HEK293 (cell line): Measurements from ENCODE around the gene ERGIC1.

Source experiments
- CTCF ChIA-PET: fragments of 350-600 bp; formaldehyde crosslinking; extraction: SDS; loops from one replicate; lab custom pipeline; 2021; ENCODE audit warnings: antibody characterized with exemption; lab: Yijun Ruan, JAX
- POLR2A ChIA-PET: fragments of 300-600 bp; formaldehyde crosslinking; extraction: SDS; loops from one replicate; lab custom pipeline; 2020; ENCODE audit warnings: antibody characterized with exemption, inconsistent platforms; lab: Yijun Ruan, JAX
- H3K27ac ChIP-seq: fragments of 200-500 bp; sonication (Bioruptor generic); 2 replicates; pipeline ENCODE4 v1.5.1; 2014; ENCODE audit warnings: low read depth, low read length, control low read depth, inconsistent platforms; ENCODE audit errors: extremely low read depth
- H3K36me3 ChIP-seq, 2 experiments: fragments of 200-500 bp in 1 of 2; sonication (Bioruptor generic) in 1 of 2; 1 replicate in 1 of 2; 2 replicates in 1 of 2; pipeline ENCODE4 v1.5.1; 2014 to 2017; ENCODE audit warnings: inconsistent platforms in 2 of 2, low read length in 2 of 2; ENCODE audit not compliant: control insufficient read depth in 2 of 2, insufficient read depth in 1 of 2
- H3K4me1 ChIP-seq: fragments of 200-500 bp; sonication (Bioruptor generic); 2 replicates; pipeline ENCODE4 v1.5.1; 2014; ENCODE audit warnings: mild to moderate bottlenecking, low read length, inconsistent platforms; ENCODE audit not compliant: control insufficient read depth, insufficient read depth
- H3K4me3 ChIP-seq: 2 replicates; pipeline ENCODE4 v1.5.1; 2011; ENCODE audit warnings: low read depth, mild to moderate bottlenecking, control low read depth, low read length, moderate library complexity
- H3K9me3 ChIP-seq: fragments of 200-500 bp; sonication (Bioruptor generic); 2 replicates; pipeline ENCODE4 v1.5.1; 2014; ENCODE audit warnings: low read depth, low read length, inconsistent platforms; ENCODE audit not compliant: control insufficient read depth, insufficient read depth
- BCL11B ChIP-seq: fragments of 450-650 bp; formaldehyde crosslinking; IDR thresholded peaks from 2 replicates; pipeline ENCODE4 v1.5.1; 2016; ENCODE audit warnings: low read depth, missing biosample characterization, missing genetic modification characterization
- CTCF ChIP-seq: fragments of 450-650 bp; formaldehyde crosslinking; IDR thresholded peaks from 2 replicates; pipeline ENCODE4 v1.5.1; 2016; ENCODE audit warnings: missing biosample characterization, missing genetic modification characterization
- GLI2 ChIP-seq: fragments of 450-650 bp; formaldehyde crosslinking; IDR thresholded peaks from 2 replicates; pipeline ENCODE4; 2017; ENCODE audit warnings: missing biosample characterization, missing genetic modification characterization, low read depth, borderline replicate concordance
- KLF1 ChIP-seq: fragments of 450-650 bp; formaldehyde crosslinking; IDR thresholded peaks from 2 replicates; pipeline ENCODE4 v1.5.1; 2016; ENCODE audit warnings: missing biosample characterization, missing genetic modification characterization
- PRDM1 ChIP-seq: fragments of 450-650 bp; formaldehyde crosslinking; IDR thresholded peaks from 2 replicates; pipeline ENCODE4; 2016; ENCODE audit warnings: missing biosample characterization, missing genetic modification characterization
- SP3 ChIP-seq: fragments of 450-650 bp; formaldehyde crosslinking; IDR thresholded peaks from 2 replicates; pipeline ENCODE4 v1.5.1; 2016; ENCODE audit warnings: missing biosample characterization, missing genetic modification characterization
- SP7 ChIP-seq: fragments of 450-650 bp; formaldehyde crosslinking; IDR thresholded peaks from 2 replicates; pipeline ENCODE4 v1.5.1; 2016; ENCODE audit warnings: missing biosample characterization, missing genetic modification characterization
- ZBTB6 ChIP-seq: fragments of 450-650 bp; formaldehyde crosslinking; IDR thresholded peaks from 2 replicates; pipeline ENCODE4 v1.5.1; 2017; ENCODE audit warnings: missing biosample characterization, missing genetic modification characterization
- ZFP41 ChIP-seq: fragments of 450-650 bp; formaldehyde crosslinking; IDR thresholded peaks from 2 replicates; pipeline ENCODE4 v1.5.1; 2016; ENCODE audit warnings: missing biosample characterization, missing genetic modification characterization, borderline replicate concordance
- ZFP69B ChIP-seq: fragments of 450-650 bp; formaldehyde crosslinking; IDR thresholded peaks from 2 replicates; pipeline ENCODE4 v1.5.1; 2016; ENCODE audit warnings: missing biosample characterization, missing genetic modification characterization
- ZNF19 ChIP-seq: fragments of 450-650 bp; formaldehyde crosslinking; IDR thresholded peaks from 2 replicates; pipeline ENCODE4; 2016; ENCODE audit warnings: missing biosample characterization, missing genetic modification characterization, low read depth
- ZNF366 ChIP-seq: fragments of 450-650 bp; formaldehyde crosslinking; conservative IDR thresholded peaks from 2 replicates; pipeline ENCODE4 v1.5.1; 2016; ENCODE audit warnings: missing biosample characterization, missing genetic modification characterization
- ZNF398 ChIP-seq: fragments of 450-650 bp; formaldehyde crosslinking; IDR thresholded peaks from 2 replicates; pipeline ENCODE4 v1.5.1; 2017; ENCODE audit warnings: missing biosample characterization, missing genetic modification characterization
- ZNF404 ChIP-seq: fragments of 450-650 bp; formaldehyde crosslinking; IDR thresholded peaks from 2 replicates; pipeline ENCODE4 v1.5.1; 2017; ENCODE audit warnings: missing biosample characterization, missing genetic modification characterization
- ZNF473 ChIP-seq: fragments of 450-650 bp; formaldehyde crosslinking; IDR thresholded peaks from 2 replicates; pipeline ENCODE4 v1.5.1; 2017; ENCODE audit warnings: missing biosample characterization, missing genetic modification characterization
- ZNF501 ChIP-seq: fragments of 450-650 bp; formaldehyde crosslinking; IDR thresholded peaks from 2 replicates; pipeline ENCODE4 v1.5.1; 2016; ENCODE audit warnings: missing biosample characterization, missing genetic modification characterization
- ZNF530 ChIP-seq: fragments of 450-650 bp; formaldehyde crosslinking; IDR thresholded peaks from 2 replicates; pipeline ENCODE4 v1.5.1; 2016; ENCODE audit warnings: low read depth, missing biosample characterization, missing genetic modification characterization
- ZNF560 ChIP-seq: fragments of 450-650 bp; formaldehyde crosslinking; IDR thresholded peaks from 2 replicates; pipeline ENCODE4 v1.5.1; 2017; ENCODE audit warnings: missing biosample characterization, missing genetic modification characterization, borderline replicate concordance
- ZNF585B ChIP-seq: fragments of 450-650 bp; formaldehyde crosslinking; IDR thresholded peaks from 2 replicates; pipeline ENCODE4 v1.5.1; 2016; ENCODE audit warnings: missing biosample characterization, missing genetic modification characterization
- ZNF596 ChIP-seq: fragments of 450-650 bp; IDR thresholded peaks from 2 replicates; pipeline ENCODE4 v1.5.0; 2018; ENCODE audit warnings: missing biosample characterization, mild to moderate bottlenecking, missing genetic modification characterization, moderate library complexity
- ZNF600 ChIP-seq: fragments of 450-650 bp; formaldehyde crosslinking; IDR thresholded peaks from 2 replicates; pipeline ENCODE4 v1.5.1; 2016; ENCODE audit warnings: missing biosample characterization, missing genetic modification characterization
- ZNF624 ChIP-seq: fragments of 450-650 bp; formaldehyde crosslinking; IDR thresholded peaks from 2 replicates; pipeline ENCODE4 v1.5.1; 2017; ENCODE audit warnings: missing biosample characterization, missing genetic modification characterization
- ZSCAN4 ChIP-seq: fragments of 450-650 bp; formaldehyde crosslinking; IDR thresholded peaks from 2 replicates; pipeline ENCODE4 v1.5.1; 2017; ENCODE audit warnings: missing biosample characterization, missing genetic modification characterization
- TF ChIP-seq, protein P1 (sequence below): sonication (generic); formaldehyde crosslinking; IDR thresholded peaks from 2 replicates; pipeline ENCODE4 v1.8.1; 2022; ENCODE audit warnings: mild to moderate bottlenecking, moderate library complexity, missing genetic modification reagents
- TF ChIP-seq, protein P2 (sequence below): fragments of 450-650 bp; formaldehyde crosslinking; IDR thresholded peaks from 2 replicates; pipeline ENCODE4 v1.5.1; 2016; ENCODE audit warnings: missing biosample characterization, missing genetic modification characterization

ERGIC1 gene

DNA sequence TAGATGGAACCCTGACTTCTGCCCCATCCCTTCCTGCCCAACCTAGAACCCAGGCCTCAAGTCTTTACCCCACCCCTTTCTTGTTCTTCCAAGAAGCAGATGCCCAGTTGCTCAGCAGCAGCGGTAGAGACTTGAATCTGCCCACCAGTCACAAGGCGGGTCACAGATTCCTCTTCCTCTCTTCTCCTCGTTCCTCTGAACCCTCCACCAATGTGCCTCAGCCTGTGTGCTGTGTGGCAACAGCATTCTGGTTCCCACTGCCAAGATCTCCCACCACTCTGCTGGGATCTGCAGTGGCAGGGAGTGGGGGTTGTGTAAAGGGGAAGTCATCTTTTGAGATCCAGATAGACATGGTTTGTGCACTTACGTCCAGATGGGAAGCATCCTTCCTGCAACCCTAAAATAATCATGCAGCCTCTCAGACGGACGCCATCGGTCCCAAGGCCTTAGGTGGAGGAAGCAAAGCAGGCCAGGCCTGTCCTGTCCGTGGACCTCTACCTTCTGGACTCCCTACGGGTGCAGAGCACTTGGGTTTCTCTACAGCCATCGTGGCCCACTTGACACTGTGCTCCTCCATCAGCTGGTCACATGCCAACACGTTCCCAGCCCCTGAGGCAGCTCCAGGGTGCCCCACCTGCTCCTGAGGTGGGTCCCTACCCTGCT, 117.5 kb downstream of the ERGIC1 start:
- Histone ChIP-seq H3K27ac (no peak overlapping the region), H3K4me3 (no peak overlapping the region), H3K9me3 (no peaks in the 10 kb centered on the region), H3K4me1 (no peaks in the 10 kb centered on the region), H3K36me3 (peaks cover 0 to 17% of the 10 kb centered on the region in 2 experiments; a peak in 2 of 3 replicates)
- TF ChIP-seq ZNF501 (tag by site-specific recombination) (no peak), ZNF600 (tag by site-specific recombination) (no peak), BCL11B (tag by site-specific recombination) (no peak), ZNF404 (no peak), CTCF (tag by site-specific recombination) (no peak), ZBTB6 (tag by site-specific recombination) (no peak), ZNF560 (tag by site-specific recombination) (no peak), SP3 (no peak), ZNF366 (tag by site-specific recombination) (no peak), ZNF624 (tag by site-specific recombination) (no peak), ZSCAN4 (tag by site-specific recombination) (no peak), KLF1 (tag by site-specific recombination) (no peak)
- TF ChIP-seq, protein P1, sequence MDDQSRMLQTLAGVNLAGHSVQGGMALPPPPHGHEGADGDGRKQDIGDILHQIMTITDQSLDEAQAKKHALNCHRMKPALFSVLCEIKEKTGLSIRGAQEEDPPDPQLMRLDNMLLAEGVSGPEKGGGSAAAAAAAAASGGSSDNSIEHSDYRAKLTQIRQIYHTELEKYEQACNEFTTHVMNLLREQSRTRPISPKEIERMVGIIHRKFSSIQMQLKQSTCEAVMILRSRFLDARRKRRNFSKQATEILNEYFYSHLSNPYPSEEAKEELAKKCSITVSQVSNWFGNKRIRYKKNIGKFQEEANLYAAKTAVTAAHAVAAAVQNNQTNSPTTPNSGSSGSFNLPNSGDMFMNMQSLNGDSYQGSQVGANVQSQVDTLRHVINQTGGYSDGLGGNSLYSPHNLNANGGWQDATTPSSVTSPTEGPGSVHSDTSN (CRISPR knock-in tag), result no peak
- TF ChIP-seq, protein P2, sequence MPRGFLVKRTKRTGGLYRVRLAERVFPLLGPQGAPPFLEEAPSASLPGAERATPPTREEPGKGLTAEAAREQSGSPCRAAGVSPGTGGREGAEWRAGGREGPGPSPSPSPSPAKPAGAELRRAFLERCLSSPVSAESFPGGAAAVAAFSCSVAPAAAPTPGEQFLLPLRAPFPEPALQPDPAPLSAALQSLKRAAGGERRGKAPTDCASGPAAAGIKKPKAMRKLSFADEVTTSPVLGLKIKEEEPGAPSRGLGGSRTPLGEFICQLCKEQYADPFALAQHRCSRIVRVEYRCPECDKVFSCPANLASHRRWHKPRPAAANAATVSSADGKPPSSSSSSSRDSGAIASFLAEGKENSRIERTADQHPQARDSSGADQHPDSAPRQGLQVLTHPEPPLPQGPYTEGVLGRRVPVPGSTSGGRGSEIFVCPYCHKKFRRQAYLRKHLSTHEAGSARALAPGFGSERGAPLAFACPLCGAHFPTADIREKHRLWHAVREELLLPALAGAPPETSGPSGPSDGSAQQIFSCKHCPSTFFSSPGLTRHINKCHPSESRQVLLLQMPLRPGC (tag by site-specific recombination), result no peak
- ChIA-PET POLR2A (interaction anchor here (0.5 to 1.9 kb wide), 2 partner anchors 180 to 235 kb away, joined by 5 to 6 read pairs; partner anchors contain the start of gene DUSP1), CTCF (interaction anchor here (1.1 to 1.6 kb wide), 2 partner anchors 237 to 245 kb away, joined by 3 to 8 read pairs; no protein-coding TSS in a partner anchor)

- Histone ChIP-seq H3K4me3 (no peak overlapping the region), H3K27ac (no peak overlapping the region), H3K9me3 (no peaks in the 10 kb centered on the region), H3K36me3 (peaks cover 0 to 16% of the 10 kb centered on the region in 2 experiments; a peak in 2 of 3 replicates), H3K4me1 (no peaks in the 10 kb centered on the region)
- ChIA-PET POLR2A (interaction anchor here (0.5 to 1.9 kb wide), 2 partner anchors 180 to 236 kb away, joined by 5 to 6 read pairs; partner anchors contain the start of gene DUSP1), CTCF (interaction anchor here (1.1 to 1.6 kb wide), 2 partner anchors 238 to 245 kb away, joined by 3 to 8 read pairs; no protein-coding TSS in a partner anchor)
- TF ChIP-seq ZNF530 (tag by site-specific recombination) (no peak), ZNF596 (no peak), SP7 (tag by site-specific recombination) (no peak), ZNF19 (tag by site-specific recombination) (no peak), GLI2 (no peak), PRDM1 (tag by site-specific recombination) (no peak), ZNF585B (no peak), ZFP41 (tag by site-specific recombination) (no peak), ZNF398 (tag by site-specific recombination) (no peak), ZNF473 (tag by site-specific recombination) (no peak), ZFP69B (tag by site-specific recombination) (no peak)
Measured at GRCh38 chr5:172952034-172952511, 118.0 kb downstream of the ERGIC1 start.
